MCF 10A (cell line): Measurements from ENCODE around the gene LRP3. TPM values are rescaled to one million over a fixed set of nuclear protein-coding genes. Genes with fewer than 3 reads are reported as not detected.

Experiments
- BruUV-seq: library from RNA; stranded (reverse); fragments of 400-500 nt; replicated peaks from 2 replicates; lab custom pipeline; 2021; lab: Mats Ljungman, UMichigan
- CTCF ChIA-PET: fragments of 300-600 bp; sonication (Branson Sonifier 250); formaldehyde crosslinking; extraction: SDS; loops from one replicate; lab custom pipeline; 2021; ENCODE audit warnings: antibody characterized with exemption, inconsistent platforms; lab: Yijun Ruan, JAX
- POLR2A ChIA-PET: fragments of 300-600, 350-650 bp; sonication (Branson Sonifier 250); formaldehyde crosslinking; extraction: SDS; loops from one replicate; lab custom pipeline; 2020; ENCODE audit warnings: antibody characterized with exemption, inconsistent platforms; lab: Yijun Ruan, JAX
- DNase-seq: peaks from one replicate; pipeline ENCODE4 v3.0.0-alpha.2; 2018; ENCODE audit not compliant: unreplicated experiment
- H3K27ac Mint-ChIP-seq: one replicate; pipeline ENCODE4 v1.8.0; 2022; ENCODE audit warnings: mild to moderate bottlenecking, low read depth, mixed read lengths; ENCODE audit not compliant: unreplicated experiment
- H3K27me3 Mint-ChIP-seq: one replicate; pipeline ENCODE4 v1.8.0; 2022; ENCODE audit warnings: mixed read lengths; ENCODE audit not compliant: insufficient read depth, unreplicated experiment
- H3K36me3 Mint-ChIP-seq: one replicate; pipeline ENCODE4 v1.8.0; 2022; ENCODE audit warnings: mild to moderate bottlenecking, moderate library complexity, mixed read lengths; ENCODE audit not compliant: insufficient read depth, unreplicated experiment
- H3K4me1 Mint-ChIP-seq: one replicate; pipeline ENCODE4 v1.8.0; 2022; ENCODE audit warnings: mixed read lengths; ENCODE audit not compliant: insufficient read depth, unreplicated experiment
- H3K4me3 Mint-ChIP-seq: one replicate; pipeline ENCODE4 v1.8.0; 2022; ENCODE audit warnings: mild to moderate bottlenecking, moderate library complexity, mixed read lengths; ENCODE audit not compliant: unreplicated experiment
- H3K9me3 Mint-ChIP-seq: one replicate; pipeline ENCODE4 v1.8.0; 2022; ENCODE audit warnings: mixed read lengths; ENCODE audit not compliant: unreplicated experiment
- intact Hi-C: fragments of 100-400 bp; cut with micrococcal nuclease; formaldehyde crosslinking; loops from 2 replicates; pipeline ENCODE4 v1.14.1; 2022
- total RNA-seq: library from RNA; stranded (reverse); gene quantifications from 2 replicates; pipeline ENCODE4 v1.2.3, GENCODE V29; 2022
- TF ChIP-seq, protein P1 (sequence below): fragments of 200-600 bp; IDR thresholded peaks from one replicate; pipeline ENCODE4 v1.8.0; 2022; ENCODE audit warnings: antibody characterized with exemption, mild to moderate bottlenecking; ENCODE audit not compliant: unreplicated experiment

Gene LRP3
- total RNA-seq, 1 experiment from 2014 or later = 7.7 TPM

DNA sequence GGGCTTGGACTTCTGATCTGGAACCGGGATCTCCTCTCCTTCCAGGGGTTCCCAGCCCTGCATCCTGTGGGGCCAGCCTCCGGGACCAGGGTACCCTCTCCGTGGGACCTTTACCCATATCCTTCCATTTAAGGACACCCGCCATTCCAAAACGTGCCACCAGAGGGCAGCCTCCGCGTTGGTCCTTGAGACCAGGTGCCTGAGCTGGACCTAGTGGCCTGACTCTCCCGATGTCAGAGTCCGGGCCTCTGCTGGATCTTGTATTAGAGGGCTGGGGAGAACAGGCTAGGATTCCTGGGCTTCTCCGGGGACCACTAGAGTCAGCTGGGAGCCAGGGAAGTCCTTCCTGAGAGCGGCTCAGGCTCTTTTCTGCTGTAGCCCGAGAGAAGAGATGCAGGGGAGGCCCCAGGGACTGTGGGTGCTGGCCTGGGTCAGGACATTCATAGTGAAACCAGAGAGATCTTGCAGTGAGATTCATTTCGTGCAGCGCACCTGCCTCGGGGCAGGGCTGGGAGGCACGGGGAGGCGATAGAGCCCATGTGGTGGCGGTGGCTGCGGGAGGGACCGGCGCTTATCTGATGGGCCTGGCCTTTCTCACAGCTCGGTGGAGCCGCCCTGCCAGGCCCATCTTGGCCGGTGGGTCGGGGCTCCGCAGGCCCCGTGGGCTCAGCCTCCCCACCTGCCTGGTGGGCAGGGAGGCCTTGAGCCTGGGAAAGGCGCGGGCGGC, 41.3 kb downstream of the LRP3 start:
- Mint-ChIP-seq H3K36me3 (no peaks in the 10 kb centered on the region), H3K9me3 (no peaks in the 10 kb centered on the region), H3K4me3 (no peak overlapping the region), H3K27ac (no peak overlapping the region), H3K4me1 (no peaks in the 10 kb centered on the region), H3K27me3 (no peaks in the 10 kb centered on the region)
- TF ChIP-seq, protein P1, sequence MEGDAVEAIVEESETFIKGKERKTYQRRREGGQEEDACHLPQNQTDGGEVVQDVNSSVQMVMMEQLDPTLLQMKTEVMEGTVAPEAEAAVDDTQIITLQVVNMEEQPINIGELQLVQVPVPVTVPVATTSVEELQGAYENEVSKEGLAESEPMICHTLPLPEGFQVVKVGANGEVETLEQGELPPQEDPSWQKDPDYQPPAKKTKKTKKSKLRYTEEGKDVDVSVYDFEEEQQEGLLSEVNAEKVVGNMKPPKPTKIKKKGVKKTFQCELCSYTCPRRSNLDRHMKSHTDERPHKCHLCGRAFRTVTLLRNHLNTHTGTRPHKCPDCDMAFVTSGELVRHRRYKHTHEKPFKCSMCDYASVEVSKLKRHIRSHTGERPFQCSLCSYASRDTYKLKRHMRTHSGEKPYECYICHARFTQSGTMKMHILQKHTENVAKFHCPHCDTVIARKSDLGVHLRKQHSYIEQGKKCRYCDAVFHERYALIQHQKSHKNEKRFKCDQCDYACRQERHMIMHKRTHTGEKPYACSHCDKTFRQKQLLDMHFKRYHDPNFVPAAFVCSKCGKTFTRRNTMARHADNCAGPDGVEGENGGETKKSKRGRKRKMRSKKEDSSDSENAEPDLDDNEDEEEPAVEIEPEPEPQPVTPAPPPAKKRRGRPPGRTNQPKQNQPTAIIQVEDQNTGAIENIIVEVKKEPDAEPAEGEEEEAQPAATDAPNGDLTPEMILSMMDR = peak; percentile 86
- CTCF ChIA-PET = interaction anchor here (0.5 to 19.0 kb wide), 40 partner anchors 8 to 1895 kb away, joined by 3 to 530 read pairs (median 3); partner anchors contain the start of gene CEBPA
- POLR2A ChIA-PET = interaction anchor here (1.1 kb wide), 1 partner anchor 46 kb away, joined by 4 read pairs; no protein-coding TSS in a partner anchor
- intact Hi-C loops = loop anchor here (1.0 to 5.0 kb wide), 4 partner anchors 67 to 536 kb away; partner anchors contain the start of gene CEBPA
- peak; percentile 80 for DNase-seq
- no TSS peak for BruUV-seq

DNA sequence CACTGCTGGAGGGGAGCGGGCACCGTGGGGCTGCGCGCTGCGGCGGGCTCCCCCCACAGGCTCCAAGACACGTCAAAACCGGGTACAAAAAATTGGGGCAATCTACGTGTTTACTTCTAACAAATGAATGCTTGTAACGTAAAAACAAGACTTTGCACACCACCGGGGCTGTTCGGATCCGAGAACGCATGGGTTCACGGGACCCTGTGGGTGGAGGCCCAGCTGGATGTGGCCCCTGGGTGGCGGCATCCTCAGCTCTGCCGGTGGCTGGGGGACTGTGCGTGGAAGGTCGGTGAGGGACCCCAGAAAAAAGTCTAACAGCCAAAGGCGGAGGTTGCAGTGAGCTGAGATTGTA, 41.8 kb downstream of the LRP3 start:
- Mint-ChIP-seq H3K9me3 (no peaks in the 10 kb centered on the region), H3K27me3 (no peaks in the 10 kb centered on the region), H3K4me1 (no peaks in the 10 kb centered on the region), H3K27ac (no peak overlapping the region), H3K36me3 (no peaks in the 10 kb centered on the region), H3K4me3 (no peak overlapping the region)
- intact Hi-C loops = loop anchor here (1.0 to 5.0 kb wide), 4 partner anchors 66 to 535 kb away; partner anchors contain the start of gene CEBPA
- BruUV-seq = no TSS peak
- TF ChIP-seq, protein P1 = no peak
- ChIA-PET POLR2A (interaction anchor here (1.1 kb wide), 1 partner anchor 45 kb away, joined by 4 read pairs; no protein-coding TSS in a partner anchor), CTCF (interaction anchor here (0.6 to 19.0 kb wide), 30 partner anchors 8 to 1895 kb away, joined by 3 to 530 read pairs (median 4); partner anchors contain the start of gene CEBPA)
- DNase-seq = no peak

DNA sequence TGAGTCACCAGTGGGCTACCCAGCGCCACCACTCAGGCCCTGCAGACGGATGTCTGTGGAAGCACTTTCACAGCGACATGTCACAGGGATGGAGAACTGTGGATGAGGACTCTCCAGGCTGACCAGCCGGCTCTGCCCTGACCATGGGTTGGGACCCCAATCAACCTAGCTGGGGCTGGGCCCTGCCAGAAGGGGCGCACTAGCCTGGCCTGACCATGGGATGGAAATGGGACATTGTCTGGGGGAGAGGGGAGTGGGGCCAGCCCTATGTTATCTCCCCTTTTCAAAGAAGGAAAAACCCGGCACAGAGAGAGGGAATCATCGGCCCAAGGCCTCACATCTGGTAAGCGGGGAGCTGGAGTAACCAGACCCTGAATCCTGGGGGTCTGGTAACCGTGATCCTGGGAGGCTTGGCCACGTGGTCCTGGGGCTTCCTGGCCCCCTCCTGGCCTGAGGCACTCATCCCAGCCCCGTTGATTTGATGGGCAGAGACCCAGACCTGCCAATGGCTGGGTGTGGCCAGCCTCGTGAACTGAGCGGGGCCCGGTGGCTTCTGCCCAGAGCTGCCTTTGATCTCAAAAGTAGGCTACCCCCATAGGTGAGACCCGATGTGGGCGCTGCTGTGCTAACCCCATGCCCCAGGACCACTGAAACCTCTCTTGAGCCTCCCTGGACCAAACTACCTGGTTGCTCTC, 42.7 kb downstream of the LRP3 start:
- BruUV-seq = no TSS peak
- CTCF ChIA-PET = interaction anchor here (0.5 to 19.0 kb wide), 19 partner anchors 7 to 240 kb away, joined by 3 to 530 read pairs (median 5); partner anchors contain the start of gene CEBPA
- Mint-ChIP-seq H3K27me3 (no peaks in the 10 kb centered on the region), H3K4me3 (no peak overlapping the region), H3K4me1 (no peaks in the 10 kb centered on the region), H3K27ac (no peak overlapping the region), H3K36me3 (no peaks in the 10 kb centered on the region), H3K9me3 (no peaks in the 10 kb centered on the region)
- intact Hi-C loops = loop anchor here (5.0 kb wide), 2 partner anchors 65 to 95 kb away; partner anchors contain the start of gene CEBPA
- DNase-seq = no peak
- TF ChIP-seq, protein P1 = no peak
- POLR2A ChIA-PET = no interaction called here
